Tibial nerve (tissue), 4 donors: ENCODE data around the gene ADGRF5. TPM values are rescaled to one million over a fixed set of nuclear protein-coding genes. Genes with fewer than 3 reads are reported as not detected.

Experiments
- DNase-seq, 2 donors: peaks; one replicate each; pipeline ENCODE4 v3.0.0-alpha.2; 2019; ENCODE audit warnings: low spot score in 2 of 2
- H3K27ac ChIP-seq, 4 donors: fragments of 200-600 bp; sonication (generic) in 3 of 4; one replicate each; pipeline ENCODE4 v1.5.1; 2017 to 2019; ENCODE audit warnings: mild to moderate bottlenecking in 1 of 4
- H3K27me3 ChIP-seq, 2 donors: fragments of 200-600 bp; sonication (generic) in 1 of 2; one replicate each; pipeline versions ENCODE4 v1.5.1 to v1.6.0; 2017 to 2019
- H3K36me3 ChIP-seq, 3 donors: fragments of 200-600 bp; sonication (generic); one replicate each; pipeline ENCODE4 v1.5.1; 2018 to 2019
- H3K4me1 ChIP-seq, 4 donors: fragments of 200-600 bp; sonication (generic) in 3 of 4; one replicate each; pipeline ENCODE4 v1.5.1; 2017 to 2019
- H3K4me3 ChIP-seq, 4 donors: fragments of 200-600 bp; sonication (generic) in 3 of 4; one replicate each; pipeline ENCODE4 v1.5.1; 2017 to 2019; ENCODE audit warnings: mild to moderate bottlenecking in 1 of 4, moderate library complexity in 1 of 4
- H3K9me3 ChIP-seq, 4 donors: fragments of 200-600 bp; sonication (generic) in 3 of 4; one replicate each; pipeline ENCODE4 v1.5.1; 2017 to 2019
- EP300 ChIP-seq, 2 donors: sonication (generic); formaldehyde crosslinking; IDR thresholded peaks; one replicate each; pipeline ENCODE4 v1.6.1; 2017; ENCODE audit warnings: antibody characterized with exemption in 2 of 2, mild to moderate bottlenecking in 1 of 2
- POLR2A ChIP-seq, 2 donors: fragments of 450-650 bp; IDR thresholded peaks; one replicate each; pipeline ENCODE4 v1.6.1; 2017; ENCODE audit warnings: antibody characterized with exemption in 2 of 2, mild to moderate bottlenecking in 2 of 2, moderate library complexity in 2 of 2
- WGBS, 2 donors: methylation state at CpG; one replicate each; pipeline ENCODE4 v1.1.5; 2018; 5-methylcytosine and 5-hydroxymethylcytosine counted together
- total RNA-seq, 4 donors: library from RNA; depleted of rRNA; stranded (reverse); fragments of >200 nt; gene quantifications; one replicate each; pipeline ENCODE4 v1.1.0, GENCODE V29; 2016
- TF ChIP-seq, protein P1 (sequence below), 5 experiments: fragments of 200-600 bp in 3 of 5; fragments of 450-650 bp in 2 of 5; sonication (generic) in 3 of 5; IDR thresholded peaks; one replicate each; pipeline ENCODE4 v1.5.1; 2016 to 2019; ENCODE audit warnings: antibody characterized with exemption in 5 of 5, mild to moderate bottlenecking in 3 of 5, moderate library complexity in 2 of 5

ADGRF5 gene
- total RNA-seq, 4 donors from 2014 or later = 17.4 to 32.4 (median 19.4) TPM

GRCh38 chr6:46903175-46903574, 18.6 kb downstream of the ADGRF5 start:
- no peaks in the 10 kb centered on the region for H3K27me3 ChIP-seq
- H3K4me1 ChIP-seq = no peaks in the 10 kb centered on the region
- 54 to 61% methylated on average over 4 of the region's 4 CpGs for WGBS, 2 donors
- H3K9me3 ChIP-seq = no peaks in the 10 kb centered on the region
- H3K27ac ChIP-seq = no peak overlapping the region
- no peaks in the 10 kb centered on the region for H3K36me3 ChIP-seq
- no peak for DNase-seq
- TF ChIP-seq POLR2A (IDR thresholded peaks at IDR 0.05) = no peak
- no peak for TF ChIP-seq EP300 (IDR thresholded peaks at IDR 0.05)
- TF ChIP-seq, protein P1, sequence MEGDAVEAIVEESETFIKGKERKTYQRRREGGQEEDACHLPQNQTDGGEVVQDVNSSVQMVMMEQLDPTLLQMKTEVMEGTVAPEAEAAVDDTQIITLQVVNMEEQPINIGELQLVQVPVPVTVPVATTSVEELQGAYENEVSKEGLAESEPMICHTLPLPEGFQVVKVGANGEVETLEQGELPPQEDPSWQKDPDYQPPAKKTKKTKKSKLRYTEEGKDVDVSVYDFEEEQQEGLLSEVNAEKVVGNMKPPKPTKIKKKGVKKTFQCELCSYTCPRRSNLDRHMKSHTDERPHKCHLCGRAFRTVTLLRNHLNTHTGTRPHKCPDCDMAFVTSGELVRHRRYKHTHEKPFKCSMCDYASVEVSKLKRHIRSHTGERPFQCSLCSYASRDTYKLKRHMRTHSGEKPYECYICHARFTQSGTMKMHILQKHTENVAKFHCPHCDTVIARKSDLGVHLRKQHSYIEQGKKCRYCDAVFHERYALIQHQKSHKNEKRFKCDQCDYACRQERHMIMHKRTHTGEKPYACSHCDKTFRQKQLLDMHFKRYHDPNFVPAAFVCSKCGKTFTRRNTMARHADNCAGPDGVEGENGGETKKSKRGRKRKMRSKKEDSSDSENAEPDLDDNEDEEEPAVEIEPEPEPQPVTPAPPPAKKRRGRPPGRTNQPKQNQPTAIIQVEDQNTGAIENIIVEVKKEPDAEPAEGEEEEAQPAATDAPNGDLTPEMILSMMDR (IDR thresholded peaks at IDR 0.05) = no peak
- H3K4me3 ChIP-seq = no peak overlapping the region

DNA sequence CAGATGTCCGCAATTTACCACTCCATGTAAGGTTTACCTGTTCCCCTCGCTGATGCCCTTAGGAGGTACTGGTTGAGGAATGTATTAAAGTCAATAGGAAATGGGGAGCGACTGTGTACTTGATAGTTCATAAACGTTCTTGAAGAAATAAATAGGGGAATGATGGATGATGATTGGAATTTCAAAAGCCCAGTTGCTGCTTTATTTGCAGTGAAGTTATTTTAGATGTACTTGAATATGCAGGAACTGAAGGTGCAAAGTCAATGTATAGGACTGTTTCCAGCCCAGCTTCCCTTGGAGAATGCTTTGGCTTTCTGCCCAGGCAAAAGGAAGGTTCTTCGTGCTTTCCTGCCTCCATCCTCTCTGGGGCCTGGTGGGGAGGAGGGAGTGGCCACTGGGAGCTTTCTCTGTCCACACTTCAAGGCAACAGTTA, 19.8 kb downstream of the ADGRF5 start:
- DNase-seq = no peak
- Histone ChIP-seq H3K27me3 (no peaks in the 10 kb centered on the region), H3K27ac (no peak overlapping the region), H3K36me3 (no peaks in the 10 kb centered on the region), H3K9me3 (no peaks in the 10 kb centered on the region), H3K4me1 (no peaks in the 10 kb centered on the region), H3K4me3 (no peak overlapping the region)
- WGBS, 2 donors = 42 to 43% methylated on average over 5 of the region's 5 CpGs
- TF ChIP-seq POLR2A (IDR thresholded peaks at IDR 0.05) (no peak), EP300 (IDR thresholded peaks at IDR 0.05) (no peak)
- TF ChIP-seq, protein P1 (IDR thresholded peaks at IDR 0.05) = no peak

DNA sequence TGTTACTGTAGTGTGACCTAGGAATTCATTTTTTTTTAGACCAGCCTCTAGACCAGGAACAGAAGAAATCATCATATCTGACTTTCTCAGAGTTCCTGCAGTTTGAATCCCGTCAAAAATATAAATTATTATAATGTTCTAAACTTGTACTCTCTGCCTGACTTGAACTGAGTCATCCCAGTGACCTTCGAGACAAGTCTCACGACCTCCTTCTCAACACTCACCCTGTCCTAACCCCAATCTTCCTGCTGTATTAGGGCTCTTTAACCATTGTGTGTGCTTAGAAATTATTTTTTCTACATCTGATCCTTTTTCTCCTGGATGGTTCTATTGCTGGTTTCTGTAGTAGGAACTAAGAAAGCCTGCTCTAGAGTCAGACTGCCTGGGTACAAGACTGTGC, 21.5 kb downstream of the ADGRF5 start:
- Histone ChIP-seq H3K4me3 (no peak overlapping the region), H3K4me1 (no peaks in the 10 kb centered on the region), H3K27ac (no peak overlapping the region), H3K9me3 (no peaks in the 10 kb centered on the region), H3K36me3 (no peaks in the 10 kb centered on the region), H3K27me3 (no peaks in the 10 kb centered on the region)
- DNase-seq = no peak
- TF ChIP-seq, protein P1 (IDR thresholded peaks at IDR 0.05) = no peak
- TF ChIP-seq POLR2A (IDR thresholded peaks at IDR 0.05) (no peak), EP300 (IDR thresholded peaks at IDR 0.05) (no peak)
- WGBS, 2 donors = 27 to 34% methylated on average over 3 of the region's 3 CpGs

DNA sequence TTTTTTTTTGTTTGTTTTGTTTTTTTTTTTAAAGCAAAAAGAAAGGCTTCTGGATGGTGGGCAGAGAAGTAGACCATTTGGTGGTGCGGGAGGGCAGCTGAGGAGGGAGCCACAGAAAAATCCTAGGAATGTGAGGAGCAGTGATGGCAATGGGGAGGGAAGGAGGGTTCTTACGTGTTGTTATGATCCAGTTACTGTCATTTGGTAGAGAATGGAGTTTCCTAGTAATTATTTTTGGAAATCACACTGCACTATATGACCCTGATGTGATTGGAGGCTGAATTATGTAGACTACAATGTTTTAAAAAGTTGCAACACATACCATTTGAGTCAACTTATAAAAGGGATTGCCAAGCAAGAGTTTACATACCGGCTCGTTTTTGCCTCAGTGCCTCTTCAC, 22.1 kb downstream of the ADGRF5 start:
- WGBS, 2 donors = 62 to 70% methylated on average over 4 of the region's 4 CpGs
- no peak for DNase-seq
- H3K4me1 ChIP-seq = no peaks in the 10 kb centered on the region
- H3K9me3 ChIP-seq = no peaks in the 10 kb centered on the region
- H3K27ac ChIP-seq = peak overlapping the region in 1 of 4 donors; percentile 31
- TF ChIP-seq POLR2A (IDR thresholded peaks at IDR 0.05) (no peak), EP300 (IDR thresholded peaks at IDR 0.05) (no peak)
- TF ChIP-seq, protein P1 (IDR thresholded peaks at IDR 0.05) = no peak
- no peak overlapping the region for H3K4me3 ChIP-seq
- no peaks in the 10 kb centered on the region for H3K36me3 ChIP-seq
- H3K27me3 ChIP-seq = no peaks in the 10 kb centered on the region

GRCh38 chr6:46898006-46898405, 23.7 kb downstream of the ADGRF5 start:
- Histone ChIP-seq H3K27ac (peak overlapping the region in 1 of 4 donors; percentile 31), H3K9me3 (no peaks in the 10 kb centered on the region), H3K4me3 (no peak overlapping the region), H3K36me3 (no peaks in the 10 kb centered on the region), H3K27me3 (no peaks in the 10 kb centered on the region), H3K4me1 (no peaks in the 10 kb centered on the region)
- WGBS, 2 donors = 17 to 19% methylated on average over 2 of the region's 2 CpGs
- TF ChIP-seq POLR2A (IDR thresholded peaks at IDR 0.05) = no peak
- no peak for TF ChIP-seq EP300 (IDR thresholded peaks at IDR 0.05)
- TF ChIP-seq, protein P1 (IDR thresholded peaks at IDR 0.05) = no peak
- no peak for DNase-seq
